Hindlimb muscle (tissue), 1 donor: ENCODE data around the gene KLF7. TPM values are rescaled to one million over a fixed set of nuclear protein-coding genes. Genes with fewer than 3 reads are reported as not detected.

Experiments used
- DNase-seq: peaks from one replicate; pipeline ENCODE4 v3.0.0-alpha.2; 2013
- polyA plus RNA-seq: library from polyadenylated mRNA; unstranded; fragments of 120-200 nt; gene quantifications from one replicate; pipeline ENCODE4 v1.2.1, GENCODE V29; 2013; ENCODE audit not compliant: insufficient read length

Gene KLF7
- polyA plus RNA-seq, 1 donor, result 14.5 TPM

DNA sequence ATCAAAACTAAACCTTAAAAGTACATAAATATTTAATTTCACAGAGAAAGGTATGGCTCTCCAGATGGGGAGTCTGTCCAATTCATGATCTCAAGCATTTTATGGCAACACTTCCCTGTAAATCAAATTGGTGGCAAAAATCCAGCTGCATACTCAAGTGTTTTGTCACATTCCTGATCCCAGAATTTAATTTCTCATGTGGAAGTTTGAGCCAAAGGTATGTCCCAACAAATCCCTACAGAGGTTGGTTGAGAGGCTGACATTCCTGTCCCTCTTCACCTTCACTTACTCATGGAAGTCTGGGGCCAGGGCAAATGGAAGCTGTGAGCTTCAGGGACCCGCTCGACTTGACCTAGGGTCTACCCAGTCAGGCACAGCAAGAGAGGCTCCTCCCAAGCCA is 17.7 kb downstream of the KLF7 start:
- no peak for DNase-seq

DNA sequence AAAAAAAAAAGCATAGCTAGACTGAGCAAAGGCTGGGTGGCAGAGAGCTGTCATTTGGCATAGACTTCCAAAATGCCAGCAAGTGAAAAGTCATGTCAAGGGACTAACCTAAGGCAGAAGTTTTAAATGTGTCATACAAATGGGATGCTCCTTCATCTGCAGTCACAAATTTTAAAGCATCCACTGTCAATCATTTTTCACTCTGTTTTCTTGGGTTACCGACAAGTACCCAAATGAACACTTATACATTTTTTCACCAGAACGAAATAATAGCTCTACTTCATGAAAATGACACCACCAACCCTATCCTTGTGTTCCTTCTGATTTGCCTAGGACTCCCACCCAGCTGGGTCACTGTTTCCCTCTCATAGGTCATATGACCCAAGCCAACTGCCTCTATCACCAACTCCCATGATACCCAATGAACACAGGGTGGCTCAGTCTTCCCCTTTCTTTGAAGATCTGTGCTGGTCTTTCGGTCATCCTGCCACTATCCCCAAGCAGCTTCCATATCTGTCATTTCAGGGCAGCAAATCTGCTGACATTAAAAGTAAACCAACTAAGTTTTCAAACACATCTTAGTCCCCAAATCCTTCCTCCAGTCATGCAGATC is 21.5 kb downstream of the KLF7 start:
- DNase-seq, result no peak

DNA sequence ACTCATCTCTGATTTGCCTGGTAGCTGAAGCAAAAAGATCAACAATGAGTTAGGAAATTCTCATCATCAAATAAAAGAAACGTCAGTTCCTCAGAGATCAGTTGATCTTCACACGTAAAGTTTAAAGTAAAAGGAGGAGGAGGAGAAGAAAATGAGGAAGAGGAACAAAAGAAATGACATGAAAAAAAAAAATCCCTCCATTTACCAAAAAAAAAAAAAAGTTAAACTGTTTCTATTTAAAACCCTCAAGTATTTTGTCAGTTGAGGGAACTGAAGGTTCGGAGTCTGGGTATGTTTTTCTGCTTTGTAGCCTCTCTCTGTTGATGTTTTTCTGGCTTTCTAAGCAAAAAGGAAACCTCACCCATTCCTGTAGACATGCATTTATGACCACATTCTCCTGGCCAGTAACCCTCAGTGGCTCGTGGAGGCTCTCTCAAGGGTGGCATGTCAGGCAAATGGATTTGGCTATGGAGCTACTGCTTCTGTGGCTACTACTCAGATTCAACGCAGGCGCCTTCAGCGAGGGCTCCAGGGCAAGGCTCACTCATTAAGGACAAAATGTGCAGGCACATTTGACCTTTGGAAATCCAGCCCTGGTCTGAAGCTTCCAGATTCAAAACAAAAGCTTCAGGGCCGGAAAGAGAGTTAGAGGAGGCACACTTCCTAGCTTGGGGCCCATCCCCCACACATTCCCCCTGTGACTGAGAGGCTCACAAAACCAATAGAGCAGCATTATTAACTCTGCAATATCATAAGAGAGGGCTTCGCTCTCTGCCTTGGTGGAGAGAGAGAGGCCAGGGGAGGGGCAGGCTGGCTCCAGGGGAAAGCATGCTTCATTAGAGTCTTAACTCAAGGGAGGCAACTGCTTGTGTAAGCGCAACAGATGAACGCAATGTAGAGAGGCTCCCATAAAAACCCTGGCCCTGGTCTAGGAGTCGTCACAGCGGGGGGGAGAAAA is 22.3 kb downstream of the KLF7 start:
- peak; percentile 62 for DNase-seq

DNA sequence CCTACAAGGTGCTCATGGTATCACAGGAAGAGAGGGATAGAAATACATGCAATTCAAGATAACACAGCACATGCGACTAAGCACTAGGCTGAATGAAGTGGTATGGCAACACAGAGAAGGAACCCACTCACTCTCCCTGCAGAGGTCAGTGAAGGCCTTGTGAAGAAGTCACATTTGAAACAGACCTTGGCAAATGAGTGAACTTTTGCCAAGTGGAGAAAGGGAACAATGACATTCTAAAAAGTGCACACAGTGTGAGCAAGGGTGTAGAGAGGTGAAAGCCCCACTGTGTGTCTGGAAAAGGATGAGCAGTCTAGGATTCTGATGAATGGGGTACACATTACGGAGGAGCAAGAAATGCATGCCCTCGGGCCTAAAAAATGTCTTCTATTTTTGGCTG is 23.3 kb downstream of the KLF7 start:
- DNase-seq, result no peak

DNA sequence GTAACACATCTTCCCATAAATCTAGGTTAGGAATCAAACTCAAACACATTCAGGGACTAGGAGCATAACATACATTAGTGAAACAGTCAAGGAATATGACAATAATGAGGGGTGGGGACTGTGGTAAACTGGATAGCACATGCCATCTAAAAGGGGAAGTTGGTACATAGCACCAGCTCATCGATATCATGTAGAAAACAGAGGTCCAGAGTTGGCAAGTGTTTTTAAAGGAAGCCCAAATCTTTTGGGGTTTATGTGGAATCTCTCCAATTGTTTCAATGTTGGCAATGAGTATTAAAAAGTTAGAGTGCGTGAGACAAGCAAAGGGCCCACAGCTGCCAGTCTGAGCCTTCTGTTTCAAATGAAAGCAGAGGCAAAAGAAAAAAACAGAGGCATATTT is 24.4 kb downstream of the KLF7 start:
- DNase-seq, result no peak

DNA sequence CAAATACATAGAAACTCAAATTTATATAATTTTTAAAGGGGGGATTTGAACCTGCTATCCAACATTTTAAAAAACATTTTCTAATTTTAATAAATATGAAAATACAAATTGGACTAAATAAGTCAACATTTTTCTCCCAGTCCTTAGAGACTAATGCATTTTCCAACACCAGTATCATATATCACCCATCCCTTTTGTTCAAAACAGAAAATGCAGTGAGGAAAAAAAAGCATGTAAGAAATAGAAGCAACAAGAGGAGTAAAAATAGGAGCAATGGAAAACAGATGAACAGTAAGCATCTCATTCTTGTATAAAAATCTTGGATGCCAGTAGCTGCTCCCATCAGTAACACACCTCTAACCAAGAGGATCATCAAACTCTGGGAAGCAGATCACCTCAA is 25.5 kb downstream of the KLF7 start:
- DNase-seq, result no peak

DNA sequence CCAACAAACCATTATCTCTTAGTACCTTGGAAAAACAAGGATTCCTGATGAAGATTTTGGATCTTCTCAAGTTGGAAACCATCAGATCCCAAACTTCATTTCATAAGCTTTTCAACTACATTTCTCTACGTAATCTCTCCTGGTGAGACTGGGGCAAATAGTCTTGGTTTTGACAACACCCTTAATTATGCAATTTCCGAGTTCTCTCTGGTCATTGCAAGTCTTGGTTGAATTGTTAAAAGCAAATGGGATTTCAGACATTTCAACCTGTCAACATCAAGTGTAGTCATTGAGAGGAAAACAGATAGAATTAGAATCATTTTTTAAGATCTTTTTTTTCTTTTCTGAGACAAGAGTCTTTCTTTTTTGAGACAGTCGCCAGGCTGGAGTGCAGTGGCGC is 26.2 kb downstream of the KLF7 start:
- DNase-seq, result no peak

DNA sequence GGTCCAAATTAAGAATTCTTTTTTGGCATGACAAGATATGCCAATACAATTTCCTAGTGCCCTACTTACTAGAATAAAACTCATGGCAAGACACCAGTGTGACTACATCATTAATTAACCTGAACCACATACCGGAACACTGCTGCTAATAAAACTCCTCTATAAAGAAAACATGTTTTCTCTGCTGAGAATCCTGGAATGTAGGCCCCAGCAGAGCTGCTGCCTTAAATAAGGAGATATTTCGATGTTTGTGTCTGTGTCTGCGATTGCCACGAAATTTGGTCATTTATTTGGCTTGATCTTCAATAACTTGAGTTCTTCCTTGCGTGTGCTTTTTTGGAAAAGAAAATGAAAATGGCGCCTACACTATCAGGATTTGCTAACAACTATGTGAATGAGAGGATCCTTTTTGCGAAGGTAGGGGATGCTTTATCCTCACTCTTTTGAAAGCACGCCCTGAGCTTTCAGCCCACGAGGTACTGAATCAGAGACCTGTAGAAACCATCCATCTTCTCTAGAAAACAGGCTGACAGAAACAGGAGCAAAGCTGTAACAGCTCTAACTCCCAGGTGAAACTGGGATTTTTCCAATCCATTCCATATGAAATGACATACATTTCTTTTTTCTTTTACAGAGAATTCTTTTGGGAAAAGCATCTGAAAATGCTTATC is 27.0 kb downstream of the KLF7 start:
- no peak for DNase-seq

DNA sequence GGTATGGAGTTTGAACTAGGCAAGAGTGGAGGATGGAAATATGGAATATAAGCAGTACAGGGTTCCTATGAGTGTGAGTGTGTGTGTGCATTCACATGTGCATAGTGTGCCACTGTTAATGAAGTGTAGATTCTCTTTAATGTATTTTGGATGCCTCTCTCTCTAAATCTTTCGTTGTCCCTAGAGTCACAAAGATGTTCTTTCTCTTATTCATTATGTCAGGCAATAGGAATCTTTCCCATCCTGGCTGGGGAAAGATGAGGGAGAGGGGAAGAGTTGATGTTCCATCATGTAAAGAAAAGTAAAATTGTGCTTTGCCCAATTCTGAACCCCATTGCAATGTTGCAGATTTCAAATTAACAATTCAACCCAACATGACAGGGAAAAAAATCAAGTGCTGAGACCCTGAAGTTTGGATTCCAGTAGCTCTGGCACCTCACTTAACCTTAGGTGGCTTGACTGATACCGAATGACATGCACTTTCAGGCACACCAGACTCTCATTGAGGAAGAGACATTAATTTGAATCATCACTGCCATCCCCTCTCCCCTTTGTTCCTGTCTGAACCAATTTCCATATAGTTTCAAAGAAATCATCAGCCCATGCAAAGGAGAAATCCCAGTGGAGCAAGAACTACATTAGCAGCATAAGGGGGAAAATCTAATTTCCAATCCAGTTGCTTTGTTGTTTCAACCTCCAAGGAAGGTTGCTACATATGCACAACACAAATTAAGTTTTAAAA is 28.0 kb downstream of the KLF7 start:
- no peak for DNase-seq

DNA sequence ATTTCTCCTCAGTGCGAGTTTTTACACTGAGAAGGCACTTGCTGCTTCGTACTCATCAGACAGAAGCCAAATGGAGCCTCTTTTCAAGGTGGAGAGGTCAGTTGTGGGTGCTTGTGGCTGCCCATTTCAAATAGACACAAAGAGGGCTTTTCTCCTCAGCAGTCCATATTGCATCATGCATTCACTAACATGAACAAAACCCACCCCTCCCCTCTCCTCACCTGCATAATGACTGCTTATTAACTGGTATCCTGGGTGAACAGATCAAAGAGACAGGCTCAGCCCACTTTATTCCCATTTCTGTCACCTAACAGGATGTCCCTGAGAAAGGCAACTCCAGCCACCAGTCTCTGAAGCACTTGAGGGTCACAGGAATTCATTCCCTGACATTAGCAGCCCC is 28.9 kb downstream of the KLF7 start:
- no peak for DNase-seq

DNA sequence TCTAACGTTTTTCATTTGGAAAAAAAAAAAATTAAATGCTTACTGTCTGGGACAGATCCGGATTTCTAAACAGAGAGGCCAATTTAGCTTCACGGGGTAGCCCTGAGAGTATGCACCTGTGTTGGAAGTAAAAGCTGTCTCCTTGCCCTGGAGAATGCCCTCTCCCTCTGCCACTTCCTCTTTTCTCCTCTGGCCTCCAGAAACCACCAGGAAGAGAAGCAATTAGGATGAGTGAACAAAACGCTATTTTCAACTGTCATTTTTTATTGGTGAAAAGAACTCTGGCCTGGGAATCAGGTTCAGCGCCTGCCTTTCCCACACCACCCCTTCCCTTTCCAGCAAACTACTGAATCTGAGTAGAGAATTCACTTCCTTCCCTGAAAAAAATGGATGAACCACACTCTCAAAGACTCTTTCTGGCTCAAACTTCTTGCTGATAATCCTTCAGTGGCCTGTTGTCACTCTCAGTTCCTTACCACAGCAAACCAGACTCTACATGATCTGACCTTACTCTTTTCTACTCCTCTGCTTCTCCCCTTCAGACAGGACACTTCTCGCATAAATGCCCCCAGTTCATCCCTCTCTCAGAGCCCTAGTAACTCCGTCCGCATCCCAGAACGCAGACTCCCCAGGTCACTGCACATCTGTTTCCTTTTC is 29.8 kb downstream of the KLF7 start:
- no peak for DNase-seq

DNA sequence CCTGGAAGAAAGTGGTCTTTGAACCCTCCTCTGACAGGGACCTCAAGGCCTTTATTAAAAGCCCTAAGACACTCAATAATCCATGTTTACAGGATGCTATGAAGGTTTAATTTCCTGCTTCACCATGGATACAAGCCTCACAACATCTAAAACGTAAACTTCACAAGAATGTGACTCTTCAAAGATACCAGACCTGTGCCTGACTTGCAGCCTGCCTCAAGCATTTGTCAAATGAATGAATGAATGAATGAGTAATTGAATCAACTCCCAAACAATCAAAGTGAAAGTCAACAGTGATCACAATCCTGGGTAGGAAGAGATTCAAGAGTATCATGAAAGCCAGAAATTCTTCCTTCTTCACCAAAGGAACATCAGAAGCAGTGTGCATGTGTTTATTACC is 30.4 kb downstream of the KLF7 start:
- DNase-seq, result no peak

DNA sequence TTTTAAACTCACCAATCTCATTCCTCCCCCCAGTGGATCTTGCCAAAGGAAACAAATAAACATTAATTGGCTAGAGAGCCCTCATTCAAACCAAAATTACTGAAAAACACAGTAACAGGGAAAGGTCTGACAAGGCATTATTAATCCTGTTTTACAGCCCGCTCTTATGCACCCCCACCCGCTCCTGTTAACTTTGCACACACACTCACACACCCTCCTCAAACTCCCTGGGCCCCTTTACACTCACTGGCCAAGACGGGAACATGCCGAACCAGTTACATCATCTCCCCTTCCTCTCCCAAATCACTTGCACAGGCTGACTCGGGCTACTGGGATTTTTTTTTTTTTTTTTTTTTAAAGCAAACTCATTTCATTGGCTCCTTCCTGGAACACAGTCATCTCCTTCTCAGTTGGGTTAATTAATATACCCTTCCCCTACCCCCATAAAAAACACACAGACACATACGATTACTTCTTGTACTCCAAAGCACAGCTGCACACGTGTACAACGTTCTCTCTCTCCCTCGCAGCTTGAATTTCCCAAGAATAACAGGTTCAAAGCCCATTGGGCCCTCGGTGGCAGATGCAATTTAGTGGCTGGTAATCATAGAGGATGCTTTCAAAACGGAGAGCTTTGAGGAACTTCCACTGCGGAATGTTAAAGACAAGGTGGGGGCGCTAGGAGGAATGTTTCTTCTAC is 31.8 kb downstream of the KLF7 start:
- peak; percentile 89 for DNase-seq

DNA sequence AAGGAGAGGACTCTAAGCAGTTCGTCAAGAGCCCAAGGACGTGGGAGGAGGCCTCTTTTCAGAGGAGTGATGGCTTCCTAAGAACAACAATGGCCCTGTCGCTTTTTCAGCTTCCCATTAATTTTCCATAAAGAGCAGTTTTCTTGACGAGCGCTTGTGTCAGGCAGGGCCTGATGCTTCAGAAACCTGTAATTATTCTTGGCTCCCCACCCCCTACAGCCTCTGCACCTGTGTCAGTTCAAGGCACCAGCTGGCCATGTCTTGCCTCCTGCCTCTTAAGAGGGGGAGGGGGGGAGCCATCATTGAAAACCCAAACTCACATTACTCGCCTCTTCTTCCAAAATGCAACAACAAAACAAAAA is 32.3 kb downstream of the KLF7 start:
- no peak for DNase-seq

DNA sequence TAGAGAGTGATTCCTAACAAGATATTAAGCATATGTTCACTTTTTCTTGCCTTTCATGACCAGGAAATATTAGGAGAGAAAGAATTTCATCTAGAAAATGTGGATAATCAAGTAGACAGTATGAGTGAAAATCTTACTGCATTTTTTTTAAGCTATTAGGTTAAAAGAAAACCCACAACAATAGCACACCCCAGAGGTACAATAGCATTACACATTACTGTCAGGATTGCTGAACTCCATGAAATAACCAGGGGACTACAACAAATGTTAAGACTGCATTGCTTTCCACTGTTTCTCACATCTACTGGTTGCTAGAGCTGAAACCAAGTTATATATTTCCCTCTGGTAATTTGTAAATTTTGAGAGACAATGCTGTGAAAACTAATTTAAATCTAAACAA is 33.7 kb downstream of the KLF7 start:
- DNase-seq, result no peak

DNA sequence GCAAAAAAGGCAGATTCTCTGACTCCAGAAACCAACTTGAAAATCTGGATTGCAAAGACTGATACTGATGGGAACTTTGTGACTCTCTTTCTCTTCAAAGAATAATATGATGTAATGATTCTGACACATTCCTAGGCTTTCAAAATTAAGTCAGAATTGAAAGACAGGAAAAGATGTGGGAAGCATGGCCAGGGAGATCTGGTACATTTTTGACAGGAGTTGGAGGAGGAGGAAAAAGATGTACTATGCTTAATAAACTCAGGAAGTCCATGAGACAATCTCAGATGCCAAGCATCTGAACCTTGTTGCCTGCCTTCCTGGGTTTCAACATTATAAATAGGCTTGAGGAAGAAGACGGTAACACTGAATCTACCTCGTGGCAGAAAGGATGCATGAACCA is 34.2 kb downstream of the KLF7 start:
- no peak for DNase-seq

DNA sequence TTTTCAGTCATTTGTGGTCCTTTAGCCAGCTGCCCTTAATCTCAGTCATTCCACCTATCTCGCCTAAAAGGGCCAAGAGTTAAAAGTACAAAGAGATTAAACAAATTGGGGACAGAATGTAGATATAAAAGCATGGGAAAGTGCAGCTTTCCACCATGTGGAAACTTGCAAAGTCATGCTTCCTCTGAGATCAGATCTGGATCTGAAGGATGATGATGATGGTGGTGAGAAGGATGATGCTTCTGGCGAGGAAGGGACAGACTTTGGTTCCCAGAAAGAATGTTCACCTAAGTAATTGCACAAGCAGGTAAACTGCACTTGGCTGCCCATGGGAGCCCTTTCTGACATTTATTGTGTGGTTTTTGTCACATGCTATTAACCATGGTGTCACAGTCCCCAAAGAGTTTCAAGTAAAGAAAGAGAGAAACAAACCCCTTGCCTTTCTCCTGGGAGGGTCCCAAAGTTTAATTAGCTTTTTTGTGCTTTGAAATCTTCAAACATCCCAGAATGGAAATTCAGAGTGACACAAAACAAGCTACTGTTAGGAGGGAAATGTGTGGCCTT is 34.7 kb downstream of the KLF7 start:
- no peak for DNase-seq

DNA sequence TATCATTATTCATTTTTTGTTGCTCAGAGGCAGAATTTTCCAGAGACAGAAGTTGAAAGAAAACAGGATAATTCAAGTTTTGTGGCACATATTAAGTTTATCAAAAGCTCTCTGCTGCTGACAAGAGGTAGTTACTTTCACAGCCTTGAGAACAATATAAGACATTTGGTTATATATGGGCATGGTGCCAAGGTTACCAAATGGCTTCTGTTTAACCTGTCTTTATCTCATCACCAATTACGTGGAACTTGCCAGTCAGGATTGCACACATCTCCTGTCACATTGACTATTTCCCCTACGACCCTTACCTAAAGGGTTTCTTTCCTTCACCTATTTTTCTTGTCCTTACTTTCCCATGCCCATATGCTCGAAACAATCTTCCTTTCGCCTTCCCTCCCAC is 35.9 kb downstream of the KLF7 start:
- no peak for DNase-seq

DNA sequence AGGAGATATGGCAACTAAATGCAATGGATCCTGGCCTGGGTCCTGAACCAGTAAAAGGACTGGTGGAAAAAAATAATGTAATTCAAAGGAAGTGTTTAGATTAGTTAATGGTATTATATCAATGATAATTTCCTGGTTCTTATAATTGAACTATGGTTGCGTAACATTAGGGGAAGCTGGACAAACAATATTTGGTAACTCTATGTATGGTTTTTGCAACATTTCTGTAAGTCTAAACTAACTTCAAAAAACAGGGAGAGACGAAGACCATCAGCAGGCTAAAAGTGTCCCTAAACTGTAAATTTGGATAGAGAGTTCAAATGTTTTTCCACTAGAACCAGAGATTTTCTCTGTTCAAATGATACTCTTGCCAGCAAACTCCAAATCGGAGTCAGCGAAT is 36.9 kb downstream of the KLF7 start:
- DNase-seq, result no peak

DNA sequence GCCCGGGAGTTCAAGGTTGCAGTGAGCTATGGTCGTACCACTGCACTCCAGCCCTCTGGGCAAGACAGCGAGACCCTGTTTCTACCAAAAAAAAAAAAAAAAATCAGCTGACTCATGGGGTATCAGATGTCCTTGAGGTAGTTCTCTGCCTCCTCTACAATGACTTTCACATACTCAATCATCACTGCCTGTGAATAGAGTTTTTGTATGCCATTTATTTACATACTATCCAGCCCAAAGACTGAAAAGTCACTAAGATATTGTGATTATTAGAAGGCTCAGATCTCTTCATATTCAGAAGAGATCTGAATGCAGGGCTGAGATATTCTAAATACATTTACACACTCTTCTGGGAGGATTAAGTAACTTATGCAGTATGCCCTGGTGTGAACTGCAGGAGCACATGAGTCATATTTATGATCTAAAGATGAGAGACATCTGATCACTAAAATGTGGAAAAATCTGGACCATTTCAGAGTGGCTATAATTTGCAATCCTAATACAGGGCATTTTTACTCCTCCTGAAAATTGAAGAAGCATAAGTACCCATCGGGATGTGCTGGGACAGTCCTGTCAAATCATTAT is 38.9 kb downstream of the KLF7 start:
- DNase-seq, result no peak

DNA sequence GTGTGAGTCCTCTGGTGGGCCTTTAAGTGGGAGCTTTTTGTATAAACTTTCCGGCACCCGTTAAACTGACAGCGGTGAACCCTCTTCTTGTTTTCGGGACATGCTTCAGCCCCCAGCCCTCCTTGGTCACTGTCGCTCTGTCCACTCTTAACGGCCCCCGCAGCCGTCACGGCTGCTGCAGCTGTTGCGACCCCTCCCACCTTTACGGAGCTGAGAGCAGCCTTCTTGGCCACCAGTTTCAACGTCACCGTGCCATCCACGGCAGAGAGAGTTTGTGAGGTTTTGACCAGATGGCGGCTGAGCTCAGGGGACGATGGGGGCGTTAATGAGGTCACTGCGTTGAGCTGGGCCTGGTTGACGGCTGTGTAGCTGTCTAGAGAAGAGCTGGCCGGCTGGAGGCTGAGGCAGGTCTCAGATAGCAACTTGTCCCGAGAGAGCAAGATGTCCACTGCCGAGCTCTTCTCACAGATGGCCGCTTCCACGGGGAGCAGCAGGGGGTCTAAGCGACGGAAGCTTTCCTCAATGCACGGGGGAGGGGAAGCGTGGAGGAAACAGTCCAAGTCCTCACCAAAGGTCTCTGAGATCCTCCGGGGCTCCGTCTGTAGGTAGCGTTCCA is 41.9 kb downstream of the KLF7 start:
- no peak for DNase-seq
